GM21619 (cell line): Measurements from ENCODE around the gene CCDC97.
"Not testable (repeated sequence)": the region's sequence is repeated elsewhere in the genome, so short reads cannot be mapped to it uniquely, and the experiment has no call there.

Experiments
- ATAC-seq: cut with Tn5 transposase; IDR thresholded peaks from one replicate; pipeline ENCODE4 v1.9.1; 2021; ENCODE audit not compliant: unreplicated experiment

CCDC97 gene

GRCh38 chr19:41330946-41331678 lies 21.1 kb downstream of the CCDC97 start:
- no peak for ATAC-seq

GRCh38 chr19:41332000-41332399 lies 22.0 kb downstream of the CCDC97 start:
- no peak for ATAC-seq

- no peak for ATAC-seq
Observed at GRCh38 chr19:41332468-41332867, 22.5 kb downstream of the CCDC97 start.

GRCh38 chr19:41334793-41335192 lies 24.8 kb downstream of the CCDC97 start:
- no peak for ATAC-seq

- no peak for ATAC-seq
Observed at GRCh38 chr19:41335467-41335866, 25.5 kb downstream of the CCDC97 start.

GRCh38 chr19:41339936-41340335 lies 30.0 kb downstream of the CCDC97 start:
- ATAC-seq: no peak

GRCh38 chr19:41341669-41342490 lies 31.9 kb downstream of the CCDC97 start:
- ATAC-seq: no peak

- ATAC-seq: no peak
Observed at GRCh38 chr19:41344162-41344561, 34.2 kb downstream of the CCDC97 start.

GRCh38 chr19:41346916-41347315 lies 36.9 kb downstream of the CCDC97 start:
- not testable (repeated sequence) for ATAC-seq

- no peak for ATAC-seq
Observed at GRCh38 chr19:41350735-41351338, 40.9 kb downstream of the CCDC97 start.

GRCh38 chr19:41351339-41352245 lies 41.6 kb downstream of the CCDC97 start:
- ATAC-seq: peak; percentile 28

GRCh38 chr19:41352279-41352608 lies 42.3 kb downstream of the CCDC97 start:
- no peak for ATAC-seq

GRCh38 chr19:41352609-41353465 lies 42.9 kb downstream of the CCDC97 start:
- ATAC-seq: no peak

GRCh38 chr19:41353466-41354342 lies 43.7 kb downstream of the CCDC97 start, which contains the start of gene TGFB1:
TSS of gene TGFB1 (minus strand) at chr19:41353922. CDS start at chr19:41353044, 878 bp downstream.
- ATAC-seq: peak; percentile 38

- ATAC-seq: no peak
Observed at GRCh38 chr19:41354343-41354953, 44.5 kb downstream of the CCDC97 start.

GRCh38 chr19:41355035-41355434 lies 45.1 kb downstream of the CCDC97 start:
- no peak for ATAC-seq

GRCh38 chr19:41355802-41356201 lies 45.8 kb downstream of the CCDC97 start:
- ATAC-seq: no peak

GRCh38 chr19:41356984-41357739 lies 47.2 kb downstream of the CCDC97 start:
- no peak for ATAC-seq
